ENCODE measurements around the gene WDPCP. TPM values are rescaled to one million over a fixed set of nuclear protein-coding genes. Genes with fewer than 3 reads are reported as not detected.
"Not testable (repeated sequence)": the region's sequence is repeated elsewhere in the genome, so short reads cannot be mapped to it uniquely, and the experiment has no call there.

Gene WDPCP
- total RNA-seq, 2 donors from 2014 or later, result 3.1 to 3.7 TPM

- ATAC-seq; DNase-seq; intact Hi-C loops (cut with DNase I, micrococcal nuclease): not testable (repeated sequence)
Measured at GRCh38 chr2:63558922-63559321, 29.4 kb downstream of the WDPCP start.

GRCh38 chr2:63557819-63558218, 30.5 kb downstream of the WDPCP start:
- DNase-seq; ATAC-seq; intact Hi-C loops (cut with DNase I, micrococcal nuclease): not testable (repeated sequence)

GRCh38 chr2:63555931-63556330, 32.3 kb downstream of the WDPCP start:
- intact Hi-C loops (cut with DNase I, micrococcal nuclease), result no loop called here
- ATAC-seq (no peak), DNase-seq (no peak)

- intact Hi-C loops (cut with DNase I, micrococcal nuclease), result no loop called here
- no peak for ATAC-seq
- DNase-seq, result no peak
Measured at GRCh38 chr2:63555299-63555698, 33.0 kb downstream of the WDPCP start.

DNA sequence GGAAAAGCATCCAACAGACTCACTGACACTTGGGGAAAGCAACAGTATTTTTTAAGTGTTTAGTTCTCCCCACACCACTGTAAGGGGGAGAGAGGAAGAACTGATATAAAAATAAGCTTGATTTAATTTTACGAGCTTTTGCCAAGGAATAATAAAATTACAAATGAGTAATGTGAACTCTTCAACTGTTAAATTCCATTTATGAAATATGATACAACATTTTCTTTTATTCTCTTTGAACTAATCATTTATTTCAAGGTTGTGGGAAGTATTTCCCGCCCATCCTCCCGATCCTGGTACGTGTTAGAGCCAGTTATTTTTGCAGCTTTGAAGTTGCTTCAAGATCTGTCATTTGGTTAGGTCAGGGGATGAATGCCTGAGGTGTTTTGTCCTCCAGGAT, 35.2 kb downstream of the WDPCP start:
- DNase-seq, result no peak
- intact Hi-C loops (cut with DNase I, micrococcal nuclease), result no loop called here
- ATAC-seq, result no peak

- DNase-seq (no peak), ATAC-seq (no peak)
- intact Hi-C loops (cut with DNase I, micrococcal nuclease), result no loop called here
Measured at GRCh38 chr2:63545023-63545422, 43.3 kb downstream of the WDPCP start.

DNA sequence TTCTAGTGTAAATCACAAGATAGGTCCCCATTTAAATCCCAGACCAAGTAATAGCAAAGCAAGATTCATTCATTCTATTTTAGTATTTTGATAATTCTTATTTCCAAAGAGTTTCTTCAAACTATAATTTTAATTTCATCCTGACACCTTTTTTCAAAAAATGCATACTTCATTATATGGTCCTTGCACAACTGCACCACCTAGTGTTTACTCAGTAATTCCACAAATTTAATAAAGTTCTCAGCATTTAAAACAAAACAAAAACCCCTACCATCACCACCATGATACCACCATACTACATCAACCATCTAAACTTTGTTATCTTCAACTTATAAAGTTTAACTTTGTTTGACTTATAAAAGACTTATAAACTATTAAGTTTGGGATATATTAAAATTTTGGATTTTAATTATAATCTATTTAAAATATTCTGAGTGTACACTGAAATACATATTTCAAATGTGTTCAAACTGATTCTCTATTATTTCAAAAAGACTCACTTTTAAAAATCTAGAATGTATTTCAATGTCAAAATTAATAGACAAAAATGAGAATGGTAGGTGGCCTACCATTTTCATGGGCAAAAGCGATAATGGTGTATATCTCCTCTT, 44.2 kb downstream of the WDPCP start:
- ATAC-seq (no peak), DNase-seq (no peak)
- intact Hi-C loops (cut with DNase I, micrococcal nuclease), result no loop called here

DNA sequence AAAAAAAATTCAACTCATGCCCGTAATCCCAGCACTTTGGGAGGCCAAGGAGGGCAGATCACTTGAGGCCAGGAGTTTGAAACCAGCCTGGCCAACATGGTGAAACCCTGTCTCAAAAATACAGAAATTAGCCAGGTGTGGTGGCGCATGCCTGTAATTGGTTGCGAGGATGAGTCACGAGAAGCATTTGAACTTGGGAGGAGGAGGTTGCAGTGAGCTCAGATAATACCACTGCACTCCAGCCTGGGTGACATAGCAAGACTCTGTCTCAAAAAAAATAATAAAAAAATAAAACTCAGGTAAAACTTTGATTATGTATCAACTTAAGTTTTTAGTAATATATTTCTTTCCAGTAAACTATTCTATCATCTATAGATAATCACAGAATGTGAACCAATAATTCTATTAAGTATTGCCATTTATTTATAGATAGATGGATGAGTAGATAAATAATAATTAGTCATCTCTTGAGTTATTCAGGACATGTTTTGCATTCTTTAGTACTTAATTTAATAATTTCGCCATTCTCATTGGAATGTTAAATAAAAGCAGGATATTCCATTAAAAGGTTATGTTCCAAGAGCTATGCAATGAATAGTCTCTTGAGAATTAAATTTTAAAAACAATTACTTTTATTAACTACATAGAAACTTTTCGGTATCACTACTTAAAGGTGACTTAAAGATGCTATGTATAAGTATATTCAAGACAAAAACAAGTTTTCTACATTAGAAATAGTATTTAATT, 48.7 kb downstream of the WDPCP start:
- DNase-seq (no peak), ATAC-seq (no peak)
- intact Hi-C loops (cut with DNase I, micrococcal nuclease), result no loop called here

DNA sequence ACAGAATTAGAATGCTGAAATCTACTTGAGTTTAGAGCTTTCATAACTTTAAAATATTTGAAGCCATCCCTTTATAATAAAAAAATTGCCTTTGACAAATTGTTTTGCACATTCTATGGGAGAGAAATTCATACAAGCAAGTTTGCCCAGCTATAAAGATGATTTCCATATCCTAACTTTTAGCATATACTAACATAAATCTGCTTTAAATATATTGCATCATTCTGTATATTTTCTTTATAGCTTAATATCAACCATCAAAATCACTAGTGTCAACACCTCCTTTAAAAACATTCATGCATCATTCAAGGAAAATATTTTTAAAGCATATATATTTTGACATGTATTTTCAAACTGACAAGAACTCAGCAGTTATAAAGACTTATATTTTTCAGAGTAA, 49.9 kb downstream of the WDPCP start:
- intact Hi-C loops (cut with DNase I, micrococcal nuclease), result no loop called here
- ATAC-seq (no peak), DNase-seq (no peak)

GRCh38 chr2:63537306-63537705, 51.0 kb downstream of the WDPCP start:
- DNase-seq (no peak), ATAC-seq (no peak)
- intact Hi-C loops (cut with DNase I, micrococcal nuclease), result no loop called here

GRCh38 chr2:63530704-63531279, 57.5 kb downstream of the WDPCP start:
- DNase-seq (no peak), ATAC-seq (no peak)
- intact Hi-C loops (cut with DNase I, micrococcal nuclease), result no loop called here

- no peak for ATAC-seq
- DNase-seq, result no peak
- intact Hi-C loops (cut with DNase I, micrococcal nuclease), result no loop called here
Measured at GRCh38 chr2:63525905-63526304, 62.4 kb downstream of the WDPCP start.

DNA sequence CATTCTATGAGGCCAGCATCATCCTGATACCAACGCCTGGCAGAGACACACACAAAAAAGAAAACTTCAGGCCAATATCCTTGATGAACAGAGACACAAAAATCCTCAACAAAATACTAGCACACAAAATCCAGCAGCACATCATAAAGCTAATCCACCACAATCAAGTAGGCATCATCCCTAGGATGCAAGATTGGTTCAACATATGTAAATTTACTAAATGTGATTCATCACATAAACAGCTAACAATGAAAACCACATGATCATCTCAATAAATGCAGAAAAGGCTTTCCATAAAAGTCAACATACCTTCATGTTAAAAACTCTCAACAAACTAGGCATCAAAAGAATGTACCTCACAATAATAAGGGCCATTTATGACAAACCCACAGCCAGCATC, 65.3 kb downstream of the WDPCP start:
- intact Hi-C loops (cut with DNase I, micrococcal nuclease), result no loop called here
- ATAC-seq, result no peak
- DNase-seq, result no peak

GRCh38 chr2:63520793-63521192, 67.5 kb downstream of the WDPCP start:
- ATAC-seq, result no peak
- intact Hi-C loops (cut with DNase I, micrococcal nuclease), result no loop called here
- no peak for DNase-seq

DNA sequence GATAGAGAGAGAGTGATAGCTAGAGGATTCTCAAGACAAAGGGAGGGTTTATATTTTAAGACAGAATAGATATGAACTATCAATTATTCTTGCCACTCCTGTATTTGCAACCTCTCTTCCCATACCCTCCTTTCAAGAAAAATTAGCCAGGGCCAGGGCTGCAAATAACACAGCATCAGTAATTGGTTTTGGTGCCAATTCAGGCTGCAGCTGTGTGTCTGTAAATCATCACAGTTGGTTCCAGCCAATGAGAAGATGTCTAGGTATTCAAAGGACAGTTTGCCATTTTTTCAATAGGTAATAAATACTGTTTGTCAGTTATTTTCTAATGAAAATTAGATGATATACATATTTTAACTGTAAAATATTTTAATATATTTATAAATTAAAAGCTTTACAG, 73.5 kb downstream of the WDPCP start:
- no peak for ATAC-seq
- intact Hi-C loops (cut with DNase I, micrococcal nuclease), result no loop called here
- DNase-seq, result no peak

- intact Hi-C loops (cut with DNase I, micrococcal nuclease), result no loop called here
- ATAC-seq (no peak), DNase-seq (no peak)
Measured at GRCh38 chr2:63514237-63514716, 74.0 kb downstream of the WDPCP start.

- DNase-seq (no peak), ATAC-seq (no peak)
- intact Hi-C loops (cut with DNase I, micrococcal nuclease), result no loop called here
Measured at GRCh38 chr2:63506320-63506719, 82.0 kb downstream of the WDPCP start.

GRCh38 chr2:63503818-63504217, 84.5 kb downstream of the WDPCP start:
- intact Hi-C loops (cut with DNase I, micrococcal nuclease), result no loop called here
- DNase-seq (no peak), ATAC-seq (no peak)

- intact Hi-C loops (cut with DNase I, micrococcal nuclease), result no loop called here
- ATAC-seq (no peak), DNase-seq (no peak)
Measured at GRCh38 chr2:63500398-63500797, 87.9 kb downstream of the WDPCP start.

DNA sequence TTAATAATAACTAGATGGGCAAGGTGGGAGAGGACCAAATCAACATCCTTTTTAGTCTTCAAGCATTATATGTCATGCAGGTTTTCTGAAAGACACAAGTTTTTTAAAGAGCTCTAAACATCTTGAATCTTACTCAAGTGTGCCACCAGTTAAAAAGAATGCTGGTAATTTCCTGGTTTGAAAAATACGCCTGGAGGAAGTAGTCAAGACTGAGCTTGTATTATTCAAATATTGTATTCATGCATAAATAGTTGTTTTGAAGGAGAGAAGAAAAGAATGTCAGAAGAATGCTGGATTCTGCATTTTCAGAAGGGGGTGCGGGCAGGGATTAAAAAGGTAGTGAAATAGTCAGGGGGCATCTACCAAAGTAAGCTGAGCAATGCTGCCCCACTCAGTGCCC, 90.7 kb downstream of the WDPCP start:
- DNase-seq (no peak), ATAC-seq (no peak)
- intact Hi-C loops (cut with DNase I, micrococcal nuclease), result no loop called here
